Measurements from ENCODE around the gene CPNE8.

The CPNE8 gene

DNA sequence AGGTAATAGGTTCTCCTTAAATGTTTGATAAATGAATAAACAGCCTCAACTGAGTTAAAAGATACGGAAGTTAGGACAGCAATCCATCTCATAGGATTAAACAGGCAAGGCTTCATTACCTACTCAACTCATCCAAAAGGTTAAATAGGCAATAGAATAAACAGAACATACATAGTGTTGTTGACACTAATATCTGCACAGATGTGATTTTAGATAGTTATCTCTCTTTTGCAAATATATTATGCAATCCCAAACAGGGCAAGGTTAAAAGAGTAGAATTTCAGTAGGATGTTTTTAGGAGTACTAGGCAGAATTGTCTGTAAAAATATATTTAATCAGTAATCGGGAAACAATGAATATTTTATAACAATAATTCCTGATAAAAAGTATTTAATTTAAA, 276.3 kb downstream of the CPNE8 start:
- Mint-ChIP-seq H3K9me3 (peaks cover 5% of the 10 kb centered on the region), H3K27ac (no peak overlapping the region), H3K36me3 (ENCODE audit: low read depth) (no peaks in the 10 kb centered on the region), H3K4me3 (no peak overlapping the region), H3K27me3 (no peaks in the 10 kb centered on the region), H3K4me1 (no peaks in the 10 kb centered on the region)
- no peak for DNase-seq
- ATAC-seq = no peak

DNA sequence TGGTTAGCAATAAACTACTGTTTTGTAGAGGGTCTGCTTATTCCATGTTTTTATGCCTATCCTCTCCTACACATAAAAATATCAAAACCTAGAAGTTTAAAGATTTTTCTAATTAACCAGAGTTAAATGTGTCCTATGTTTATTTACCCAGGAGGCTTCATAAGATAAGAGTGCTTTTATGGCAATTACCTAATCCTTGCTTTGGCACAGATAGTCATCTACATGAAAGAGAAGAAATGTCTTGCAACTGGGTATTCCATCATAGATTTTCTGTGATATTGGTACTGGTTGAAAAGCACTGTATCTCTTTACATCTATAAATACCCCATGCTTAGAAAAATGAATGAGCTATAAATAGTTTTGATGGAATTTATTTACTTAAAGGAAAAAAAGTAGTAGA, 277.1 kb downstream of the CPNE8 start:
- H3K4me1 Mint-ChIP-seq = no peaks in the 10 kb centered on the region
- peaks cover 5% of the 10 kb centered on the region for H3K9me3 Mint-ChIP-seq
- no peaks in the 10 kb centered on the region for H3K27me3 Mint-ChIP-seq
- no peak overlapping the region for H3K27ac Mint-ChIP-seq
- H3K4me3 Mint-ChIP-seq = no peak overlapping the region
- DNase-seq = no peak
- no peaks in the 10 kb centered on the region for H3K36me3 Mint-ChIP-seq (ENCODE audit: low read depth)
- ATAC-seq = no peak

DNA sequence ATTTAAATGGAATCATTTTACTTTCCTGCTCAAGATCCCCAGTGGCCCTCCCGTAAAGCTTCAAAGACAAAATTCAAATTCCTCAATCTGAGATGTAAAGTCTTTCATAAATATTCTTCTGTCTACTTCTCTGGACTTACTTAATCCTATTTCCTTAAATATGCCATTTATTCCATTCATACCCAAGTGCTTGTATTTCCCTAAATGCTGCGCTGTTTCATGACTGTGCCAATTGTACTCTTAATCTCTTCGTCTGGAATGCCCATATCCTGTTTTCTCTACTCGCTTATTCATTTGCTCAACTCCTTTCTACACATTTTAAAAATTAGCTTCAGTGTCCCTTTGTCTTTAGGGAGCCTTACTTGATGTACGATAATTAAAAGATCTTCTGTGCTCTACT, 280.1 kb downstream of the CPNE8 start:
- H3K27me3 Mint-ChIP-seq = no peaks in the 10 kb centered on the region
- no peaks in the 10 kb centered on the region for H3K4me1 Mint-ChIP-seq
- peaks cover 5% of the 10 kb centered on the region for H3K9me3 Mint-ChIP-seq
- no peak for DNase-seq
- H3K36me3 Mint-ChIP-seq (ENCODE audit: low read depth) = no peaks in the 10 kb centered on the region
- no peak overlapping the region for H3K4me3 Mint-ChIP-seq
- H3K27ac Mint-ChIP-seq = no peak overlapping the region
- ATAC-seq = no peak

DNA sequence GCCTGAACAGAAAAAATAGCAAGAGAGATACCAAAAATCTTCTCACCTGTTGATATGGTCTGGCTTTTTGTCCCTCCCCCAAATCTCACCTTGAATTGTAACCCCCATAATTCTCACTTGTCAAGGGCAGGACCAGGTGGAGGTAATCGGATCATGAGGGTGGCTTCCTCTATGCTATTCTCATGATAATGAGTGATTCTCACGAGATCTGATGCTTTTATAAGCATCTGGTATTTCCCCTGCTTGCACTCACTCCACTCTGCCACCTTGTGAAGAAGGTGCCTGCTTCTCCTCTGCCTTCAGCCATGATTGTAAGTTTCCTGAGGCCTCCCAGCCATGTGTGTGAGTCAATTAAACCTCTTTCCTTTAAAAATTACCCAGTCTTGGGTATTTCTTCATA, 291.2 kb downstream of the CPNE8 start:
- Mint-ChIP-seq H3K27me3 (no peaks in the 10 kb centered on the region), H3K4me3 (no peak overlapping the region), H3K9me3 (peaks cover 15% of the 10 kb centered on the region), H3K27ac (no peak overlapping the region), H3K36me3 (ENCODE audit: low read depth) (no peaks in the 10 kb centered on the region), H3K4me1 (no peaks in the 10 kb centered on the region)
- DNase-seq (no peak), ATAC-seq (no peak)

DNA sequence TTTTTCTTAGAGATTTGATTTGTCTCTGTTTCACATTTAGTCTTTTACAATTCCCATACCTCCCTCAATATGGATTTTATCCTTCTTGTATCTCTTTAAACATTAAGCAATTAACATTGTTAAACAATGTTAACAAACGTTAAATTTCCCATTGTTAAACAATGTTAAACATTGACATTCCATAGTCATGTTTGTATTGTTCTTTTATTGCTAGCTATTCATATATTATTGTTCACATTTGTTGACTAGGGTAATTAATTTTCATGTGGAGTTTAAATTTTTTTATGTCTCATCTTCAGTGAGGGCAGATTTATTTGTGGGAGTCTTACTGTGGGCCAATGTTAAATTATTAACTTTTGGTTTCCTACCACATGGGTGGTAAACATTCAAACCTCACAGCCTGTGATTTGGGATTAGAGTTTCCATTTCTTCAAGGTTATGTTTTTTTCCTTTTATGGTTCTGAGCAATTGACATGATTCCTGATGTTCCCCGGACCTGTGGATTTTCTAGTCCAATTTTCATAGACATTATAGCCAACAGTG, 294.5 kb downstream of the CPNE8 start:
- H3K4me3 Mint-ChIP-seq = no peak overlapping the region
- H3K4me1 Mint-ChIP-seq = no peaks in the 10 kb centered on the region
- ATAC-seq (no peak), DNase-seq (no peak)
- no peaks in the 10 kb centered on the region for H3K27me3 Mint-ChIP-seq
- H3K27ac Mint-ChIP-seq = no peak overlapping the region
- H3K9me3 Mint-ChIP-seq = peaks cover 15% of the 10 kb centered on the region
- H3K36me3 Mint-ChIP-seq (ENCODE audit: low read depth) = no peaks in the 10 kb centered on the region

DNA sequence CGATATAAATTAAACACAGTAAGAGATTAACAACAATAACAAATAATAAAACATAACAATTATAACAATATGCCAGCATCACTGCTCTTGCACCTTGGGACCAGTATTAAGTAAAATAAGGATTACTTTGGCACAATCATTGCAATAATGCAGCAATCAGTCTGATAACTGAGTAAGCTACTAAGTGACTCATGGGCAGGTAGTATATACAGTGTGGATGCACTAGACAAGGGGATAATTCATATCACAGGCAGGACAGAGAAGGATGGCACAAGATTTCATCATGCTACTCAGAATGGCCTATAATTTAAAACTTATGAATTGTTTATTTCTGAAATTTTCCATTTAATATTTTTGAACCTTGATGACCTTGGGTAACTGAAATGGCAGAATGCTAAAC, 298.1 kb downstream of the CPNE8 start:
- no peak overlapping the region for H3K4me3 Mint-ChIP-seq
- H3K27ac Mint-ChIP-seq = no peak overlapping the region
- no peaks in the 10 kb centered on the region for H3K4me1 Mint-ChIP-seq
- ATAC-seq (no peak), DNase-seq (no peak)
- no peaks in the 10 kb centered on the region for H3K27me3 Mint-ChIP-seq
- no peaks in the 10 kb centered on the region for H3K36me3 Mint-ChIP-seq (ENCODE audit: low read depth)
- H3K9me3 Mint-ChIP-seq = peaks cover 19% of the 10 kb centered on the region
